Fibroblast of skin of abdomen (primary cell): ENCODE results near the gene SKA2. TPM values are rescaled to one million over a fixed set of nuclear protein-coding genes. Genes with fewer than 3 reads are reported as not detected.
"Not testable (repeated sequence)": the region's sequence is repeated elsewhere in the genome, so short reads cannot be mapped to it uniquely, and the experiment has no call there.

Experiments
- DNase-seq: peaks from one replicate; pipeline ENCODE4 v3.0.0-alpha.2; 2013
- polyA plus RNA-seq, 2 experiments: library from polyadenylated mRNA; unstranded; fragments of 120-200 nt; gene quantifications; one replicate each; pipeline ENCODE4 v1.2.1, GENCODE V29; 2013; ENCODE audit not compliant: insufficient read length in 2 of 2

SKA2 gene
- 52.3 TPM for polyA plus RNA-seq (2013, experiment 1 of 2; ENCODE audit: insufficient read length)
- 53.4 TPM for polyA plus RNA-seq (2013, experiment 2 of 2; ENCODE audit: insufficient read length)

GRCh38 chr17:59154721-59155438 is at the start of gene SKA2:
SKA2 (minus strand) TSS chr17:59155186; CDS start chr17:59155163, 23 bp downstream.
- peak; percentile 100 for DNase-seq

- DNase-seq, result no peak
Observed at GRCh38 chr17:59202320-59202719, 47.3 kb upstream of the SKA2 start.

GRCh38 chr17:59199398-59199797 is 44.4 kb upstream of the SKA2 start:
- no peak for DNase-seq

GRCh38 chr17:59193336-59193862 is 38.4 kb upstream of the SKA2 start:
- no peak for DNase-seq

- no peak for DNase-seq
Observed at GRCh38 chr17:59190806-59191205, 35.8 kb upstream of the SKA2 start.

GRCh38 chr17:59186850-59187249 is 31.9 kb upstream of the SKA2 start:
- no peak for DNase-seq

- DNase-seq, result no peak
Observed at GRCh38 chr17:59185997-59186396, 31.0 kb upstream of the SKA2 start.

GRCh38 chr17:59181481-59181880 is 26.5 kb upstream of the SKA2 start:
- DNase-seq, result no peak

- no peak for DNase-seq
Observed at GRCh38 chr17:59180626-59181025, 25.6 kb upstream of the SKA2 start.

GRCh38 chr17:59179601-59180000 is 24.6 kb upstream of the SKA2 start:
- not testable (repeated sequence) for DNase-seq

- DNase-seq, result peak; percentile 8
Observed at GRCh38 chr17:59178266-59178985, 23.4 kb upstream of the SKA2 start.

GRCh38 chr17:59175076-59175475 is 20.1 kb upstream of the SKA2 start:
- no peak for DNase-seq

- DNase-seq, result no peak
Observed at GRCh38 chr17:59174671-59175070, 19.7 kb upstream of the SKA2 start.

- DNase-seq, result no peak
Observed at GRCh38 chr17:59172436-59173004, 17.5 kb upstream of the SKA2 start.

GRCh38 chr17:59167571-59168001 is 12.6 kb upstream of the SKA2 start:
- DNase-seq, result no peak

- DNase-seq, result peak; percentile 64
Observed at GRCh38 chr17:59165933-59166342, 11.0 kb upstream of the SKA2 start.

GRCh38 chr17:59161477-59161876 is 6.5 kb upstream of the SKA2 start:
- no peak for DNase-seq

- DNase-seq, result no peak
Observed at GRCh38 chr17:59160157-59161025, 5.4 kb upstream of the SKA2 start.

- DNase-seq, result no peak
Observed at GRCh38 chr17:59155439-59156177, 622 bp upstream of the SKA2 start, which contains the start of gene PRR11. PRR11 (plus strand) TSS chr17:59155746; CDS start chr17:59169753, 14,007 bp downstream.

- DNase-seq, result peak; percentile 52
Observed at GRCh38 chr17:59154292-59154720, 680 bp downstream of the SKA2 start.

- DNase-seq, result no peak
Observed at GRCh38 chr17:59152925-59153324, 2.1 kb downstream of the SKA2 start.
